K562 (cell line): Measurements from ENCODE around the gene NFIB. TPM values are rescaled to one million over a fixed set of nuclear protein-coding genes. Genes with fewer than 3 reads are reported as not detected.

ENCODE experiments used
- ATAC-seq: fragments of 200-7000 bp; cut with Tn5 transposase; 3 replicates; pipeline ENCODE4 v1.9.1; 2020; ENCODE audit warnings: moderate library complexity
- BruUV-seq: library from RNA; stranded (reverse); fragments of 400-500 nt; replicated peaks from 2 replicates; lab custom pipeline; 2021; lab: Mats Ljungman, UMichigan
- CTCF ChIA-PET: fragments of 300-600 bp; formaldehyde crosslinking; extraction: SDS; loops from one replicate; lab custom pipeline; 2021; ENCODE audit warnings: low intra/inter-chr PET ratio; lab: Yijun Ruan, JAX
- POLR2A ChIA-PET: fragments of 300-600, 350-650 bp; sonication (Branson Sonifier 250); formaldehyde crosslinking; extraction: SDS; loops from one replicate; lab custom pipeline; 2021; ENCODE audit warnings: antibody characterized with exemption, inconsistent platforms; lab: Yijun Ruan, JAX
- DNase-seq, 4 experiments: peaks; one replicate each; pipeline versions ENCODE4 v3.0.0 to v3.0.0-alpha.2; 2011 to 2018; ENCODE audit warnings: low spot score in 3 of 4, mixed read lengths in 3 of 4; ENCODE audit errors: extremely low read depth in 1 of 4
- FAIRE-seq: peaks from 2 replicates; lab custom pipeline; 2011; peaks lifted over from hg19 to GRCh38; lab: Jason Lieb, UNC
- H2AFZ ChIP-seq: 2 replicates; pipeline ENCODE4 v1.6.0; 2011; ENCODE audit warnings: low read depth, low read length, control low read depth, inconsistent platforms
- H3K27ac ChIP-seq: fragments of 200-600 bp; 3 replicates; pipeline ENCODE4 v1.8.0; 2011; ENCODE audit warnings: low read depth, mild to moderate bottlenecking, control low read depth, inconsistent platforms, low read length, moderate library complexity, mixed read lengths; ENCODE audit errors: extremely low read depth
- H3K27me3 ChIP-seq, 2 experiments: fragments of 300-600 bp in 1 of 2; 2 replicates in 1 of 2; 3 replicates in 1 of 2; pipeline versions ENCODE4 v1.6.0 to v1.8.0; 2011; ENCODE audit warnings: inconsistent platforms in 2 of 2, low read length in 2 of 2, mild to moderate bottlenecking in 1 of 2, mixed read lengths in 1 of 2, moderate library complexity in 1 of 2; ENCODE audit not compliant: control insufficient read depth in 2 of 2, insufficient read depth in 2 of 2
- H3K36me3 ChIP-seq: fragments of 300-600 bp; 3 replicates; pipeline ENCODE4 v1.8.0; 2011; ENCODE audit warnings: mild to moderate bottlenecking, low read length, inconsistent platforms; ENCODE audit not compliant: control insufficient read depth, insufficient read depth
- H3K4me1 ChIP-seq, 2 experiments: fragments of 200-600 bp in 1 of 2; replicated peaks in 1 of 2; 2 replicates in 1 of 2; 3 replicates in 1 of 2; pipeline versions ENCODE4 v1.5.1 to v1.8.0; 2011; ENCODE audit warnings: inconsistent platforms in 2 of 2, low read length in 2 of 2, mild to moderate bottlenecking in 1 of 2, mixed read lengths in 1 of 2, moderate library complexity in 1 of 2; ENCODE audit not compliant: control insufficient read depth in 2 of 2, insufficient read depth in 2 of 2
- H3K4me2 ChIP-seq: 2 replicates; pipeline ENCODE4 v1.6.1; 2011; ENCODE audit warnings: low read length, control low read depth, inconsistent platforms, mixed read lengths; ENCODE audit not compliant: insufficient read depth
- H3K4me3 ChIP-seq: fragments of 200-600 bp; sonication (generic), shearing (Covaris generic); 2 replicates; pipeline ENCODE4 v1.5.1; 2016; ENCODE audit warnings: control low read depth, inconsistent platforms
- H3K79me2 ChIP-seq: fragments of 200-600 bp; 3 replicates; pipeline ENCODE4 v1.8.0; 2011; ENCODE audit warnings: low read length, inconsistent platforms; ENCODE audit not compliant: control insufficient read depth, insufficient read depth
- H3K9ac ChIP-seq, 2 experiments: 2 replicates each; pipeline versions ENCODE4 v1.6.0 to v1.6.1; 2011; ENCODE audit warnings: low read depth in 2 of 2, low read length in 2 of 2, control low read depth in 1 of 2, inconsistent platforms in 1 of 2, mild to moderate bottlenecking in 1 of 2, mixed read lengths in 1 of 2; ENCODE audit not compliant: insufficient read depth in 1 of 2
- H3K9me1 ChIP-seq: one replicate; pipeline ENCODE4 v1.6.0; 2011; ENCODE audit warnings: inconsistent platforms, mild to moderate bottlenecking, low read length, moderate library complexity; ENCODE audit not compliant: control insufficient read depth, insufficient read depth
- H3K9me3 ChIP-seq: replicated peaks from 2 replicates; pipeline ENCODE4 v1.5.1; 2011; ENCODE audit warnings: low read depth, low read length, inconsistent platforms; ENCODE audit not compliant: control insufficient read depth, insufficient read depth
- H4K20me1 ChIP-seq: replicated peaks from 2 replicates; pipeline ENCODE4 v1.6.1; 2011; ENCODE audit warnings: low read length, inconsistent platforms, mixed read lengths; ENCODE audit not compliant: control insufficient read depth, insufficient read depth
- ARID1B ChIP-seq: fragments of 450-650 bp; IDR thresholded peaks from 2 replicates; pipeline ENCODE4 v1.6.1; 2016; ENCODE audit warnings: antibody characterized with exemption, mild to moderate bottlenecking, inconsistent platforms
- ARID3B ChIP-seq: fragments of 250-450 bp; sonication (Bioruptor Pico); IDR thresholded peaks from 2 replicates; pipeline ENCODE4 v1.4.0; 2020; ENCODE audit warnings: borderline replicate concordance
- BRD4 ChIP-seq: fragments of 200-600 bp; sonication (generic); IDR thresholded peaks from 2 replicates; pipeline ENCODE4 v1.6.1; 2017; ENCODE audit warnings: inconsistent platforms
- DMBX1 ChIP-seq: fragments of 250-450 bp; sonication (Bioruptor Pico); IDR thresholded peaks from 2 replicates; pipeline ENCODE4 v1.8.0; 2022; ENCODE audit warnings: inconsistent platforms, mild to moderate bottlenecking, moderate library complexity, borderline replicate concordance
- HNRNPUL1 ChIP-seq: fragments of 200-400 bp; formaldehyde crosslinking; IDR thresholded peaks from 2 replicates; pipeline ENCODE4 v1.6.1; 2017; ENCODE audit warnings: low read length
- MAFF ChIP-seq: IDR thresholded peaks from 2 replicates; pipeline ENCODE4 v1.6.1; 2012; ENCODE audit warnings: low read length, improper control_type of control experiment
- MAZ ChIP-seq, 2 experiments: fragments of 450-650 bp in 1 of 2; sonication (generic) in 1 of 2; formaldehyde crosslinking; IDR thresholded peaks in 1 of 2; conservative IDR thresholded peaks in 1 of 2; 2 replicates each; pipeline versions ENCODE4 v1.4.0 to v1.5.0; 2020; ENCODE audit warnings: mild to moderate bottlenecking in 1 of 2, missing genetic modification reagents in 1 of 2
- MLLT1 ChIP-seq, 2 experiments: fragments of 450-650 bp; IDR thresholded peaks; 2 replicates each; pipeline ENCODE4 v1.6.1; 2016
- MYC ChIP-seq, 2 experiments: fragments of 250-450 bp in 1 of 2; sonication (Bioruptor Pico) in 1 of 2; IDR thresholded peaks; 2 replicates each; pipeline versions ENCODE4 v1.5.1 to v1.6.1; 2012 to 2021; ENCODE audit warnings: low read depth in 2 of 2, borderline replicate concordance in 1 of 2, improper control_type of control experiment in 1 of 2, low read length in 1 of 2, mild to moderate bottlenecking in 1 of 2, moderate library complexity in 1 of 2
- NFIC ChIP-seq: fragments of 450-650 bp; IDR thresholded peaks from 2 replicates; pipeline ENCODE4 v1.6.1; 2017; ENCODE audit warnings: mild to moderate bottlenecking, inconsistent platforms
- POLR2H ChIP-seq: IDR thresholded peaks from 2 replicates; pipeline ENCODE4 v1.6.1; 2016; ENCODE audit warnings: missing genetic modification characterization, low read depth, mild to moderate bottlenecking, control low read depth, missing compliant biosample characterization, moderate library complexity
- POU5F1 ChIP-seq: fragments of 150-350 bp; IDR thresholded peaks from 2 replicates; pipeline ENCODE4 v1.6.1; 2014; ENCODE audit warnings: borderline replicate concordance, low read length, low read depth, mild to moderate bottlenecking; ENCODE audit not compliant: partially characterized antibody
- SMAD2 ChIP-seq: fragments of 150-350 bp; IDR thresholded peaks from 2 replicates; pipeline ENCODE4 v1.6.1; 2014; ENCODE audit warnings: low read depth, mild to moderate bottlenecking, low read length
- SUPT5H ChIP-seq: fragments of 450-650 bp; IDR thresholded peaks from 2 replicates; pipeline ENCODE4 v1.6.1; 2016
- U2AF1 ChIP-seq: fragments of 200-400 bp; formaldehyde crosslinking; optimal IDR thresholded peaks from 2 replicates; pipeline ENCODE3; 2017; ENCODE audit warnings: mild to moderate bottlenecking, low read depth, low read length, moderate library complexity
- ZKSCAN8 ChIP-seq: fragments of 200-800 bp; sonication (Bioruptor generic); IDR thresholded peaks from 2 replicates; pipeline ENCODE4 v1.6.1; 2016; ENCODE audit warnings: missing genetic modification characterization, missing compliant biosample characterization
- ZNF146 ChIP-seq: IDR thresholded peaks from one replicate; pipeline ENCODE4 v1.6.1; 2018; ENCODE audit warnings: missing compliant biosample characterization; ENCODE audit not compliant: unreplicated experiment
- ZNF324 ChIP-seq: fragments of 250-450 bp; sonication (Bioruptor Pico); IDR thresholded peaks from 2 replicates; pipeline ENCODE4 v1.4.0; 2020; ENCODE audit warnings: mild to moderate bottlenecking
- ZNF668 ChIP-seq: fragments of 250-450 bp; sonication (Bioruptor Pico); IDR thresholded peaks from 2 replicates; pipeline ENCODE4 v1.8.0; 2022; ENCODE audit warnings: mild to moderate bottlenecking, inconsistent platforms
- WGBS: fragments of 100-300 bp; shearing (Covaris generic); methylation state at CpG from one replicate; pipeline ENCODE4 v1.1.6; 2016; ENCODE audit warnings: low coverage, mixed read lengths; ENCODE audit not compliant: insufficient coverage; ENCODE audit errors: missing lambda C conversion rate; 5-methylcytosine and 5-hydroxymethylcytosine counted together
- in situ Hi-C: fragments of 300-500 bp; cut with MboI; formaldehyde crosslinking; loops from 4 replicates; pipeline ENCODE4 v1.15.0; 2018; ENCODE audit warnings: inconsistent platforms, mixed read lengths
- intact Hi-C: fragments of 100-400 bp; cut with micrococcal nuclease; formaldehyde crosslinking; loops from 2 replicates; pipeline ENCODE4 v1.14.2; 2022
- polyA plus RNA-seq, 8 experiments: library from polyadenylated mRNA; depleted of rRNA in 4 of 8; stranded (reverse) in 5 of 8; unstranded in 3 of 8; fragments of >200 nt; fragmentation: Nextera tagmentation in 2 of 8; fragmentation: Illumina TruSeq in 1 of 8; extraction: Ambion mirVana in 2 of 8; extraction: Trizol in 1 of 8; gene quantifications; 2 replicates each; pipeline versions ENCODE4 v1.2.1 to v1.2.3, GENCODE V29; 2011 to 2014; ENCODE audit warnings: inconsistent platforms in 1 of 8, missing spikeins in 1 of 8
- total RNA-seq, 7 experiments: library from RNA; depleted of rRNA in 6 of 7; stranded (reverse); fragments of >200 nt in 6 of 7; fragmentation: Illumina TruSeq in 2 of 7; extraction: Trizol in 2 of 7; gene quantifications; 2 replicates each; pipeline versions ENCODE4 v1.2.1 to v1.2.3, GENCODE V29; 2011 to 2021; ENCODE audit warnings: low replicate concordance in 1 of 7

The NFIB gene
- total and polyA plus RNA-seq, 9 of the 15 experiments (the other 6 are each of a cell fraction or from before 2014, with no cell fraction given) = 1.2 to 3.3 (median 1.9) TPM

DNA sequence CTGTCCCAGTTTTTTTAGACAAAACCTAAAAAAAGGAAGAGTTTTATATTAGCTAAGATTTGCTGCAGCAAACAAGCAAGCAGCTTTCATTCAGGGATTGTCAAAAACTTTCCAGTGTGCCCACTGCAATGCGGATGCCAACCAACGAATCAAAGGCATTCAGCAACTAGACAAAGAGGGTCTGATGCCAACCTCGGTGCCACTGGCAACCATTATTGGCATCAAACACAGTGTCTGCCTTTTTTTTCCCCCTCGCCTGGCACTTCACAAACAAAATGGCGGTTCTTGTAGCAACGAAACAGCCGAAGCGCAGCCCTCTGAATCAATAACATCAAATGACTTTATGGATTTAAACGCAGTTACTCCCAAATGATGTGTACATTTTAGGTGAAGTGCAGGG, 10.4 kb downstream of the NFIB start:
- Histone ChIP-seq H4K20me1 (no peaks in the 10 kb centered on the region), H3K79me2 (no peaks in the 10 kb centered on the region), H3K4me3 (no peak overlapping the region), H3K27me3 (no peaks in the 10 kb centered on the region), H3K27ac (no peak overlapping the region), H3K9me3 (no peaks in the 10 kb centered on the region), H3K4me2 (no peak overlapping the region), H3K36me3 (no peaks in the 10 kb centered on the region), H3K4me1 (no peaks in the 10 kb centered on the region), H3K9ac (no peak overlapping the region), H2AFZ (no peak overlapping the region), H3K9me1 (no peaks in the 10 kb centered on the region)
- DNase-seq (no peak), FAIRE-seq (no peak), ATAC-seq (no peak)
- in situ Hi-C loops = no loop called here
- intact Hi-C loops = no loop called here
- TF ChIP-seq ZNF668 = no peak
- no peak for TF ChIP-seq SMAD2
- no peak for TF ChIP-seq MYC (IDR thresholded peaks at IDR 0.05; ENCODE audit: low read depth, low read length)
- no peak for TF ChIP-seq MYC (CRISPR knock-in tag; IDR thresholded peaks at IDR 0.05; ENCODE audit: borderline replicate concordance, low read depth)
- no peak for TF ChIP-seq SUPT5H
- no peak for TF ChIP-seq ZNF146 (CRISPR knock-in tag)
- no peak for TF ChIP-seq ARID1B
- TF ChIP-seq HNRNPUL1 = no peak
- no peak for TF ChIP-seq NFIC
- no peak for TF ChIP-seq MAZ (CRISPR knock-in tag; conservative IDR thresholded peaks at IDR 0.05 in 1 of 2, IDR thresholded peaks at IDR 0.05 in 1 of 2)
- no peak for TF ChIP-seq POU5F1
- no peak for TF ChIP-seq POLR2H (tag)
- TF ChIP-seq ZKSCAN8 (CRISPR knock-in tag) = no peak
- no peak for TF ChIP-seq BRD4
- TF ChIP-seq DMBX1 (CRISPR knock-in tag) = no peak
- TF ChIP-seq ZNF324 (CRISPR knock-in tag) = no peak
- TF ChIP-seq ARID3B (CRISPR knock-in tag) = no peak
- TF ChIP-seq MAFF = no peak
- TF ChIP-seq U2AF1 = no peak
- TF ChIP-seq MLLT1 (IDR thresholded peaks at IDR 0.05) = no peak
- CTCF ChIA-PET = no interaction called here
- WGBS = 71% methylated on average over 9 of the region's 9 CpGs
- BruUV-seq = no TSS peak
- POLR2A ChIA-PET = interaction anchor here (0.9 kb wide), 1 partner anchor 98 kb away, joined by 3 read pairs; no protein-coding TSS in a partner anchor
